Measurements from ENCODE around the gene FSTL4. TPM values are rescaled to one million over a fixed set of nuclear protein-coding genes. Genes with fewer than 3 reads are reported as not detected.

The FSTL4 gene
- total and polyA plus RNA-seq, 8 donors: 0.11 to 2.9 (median 0.22) TPM

GRCh38 chr5:133196441-133197085 lies 415.8 kb downstream of the FSTL4 start:
- no peak for ATAC-seq
- TF ChIP-seq, protein P1, sequence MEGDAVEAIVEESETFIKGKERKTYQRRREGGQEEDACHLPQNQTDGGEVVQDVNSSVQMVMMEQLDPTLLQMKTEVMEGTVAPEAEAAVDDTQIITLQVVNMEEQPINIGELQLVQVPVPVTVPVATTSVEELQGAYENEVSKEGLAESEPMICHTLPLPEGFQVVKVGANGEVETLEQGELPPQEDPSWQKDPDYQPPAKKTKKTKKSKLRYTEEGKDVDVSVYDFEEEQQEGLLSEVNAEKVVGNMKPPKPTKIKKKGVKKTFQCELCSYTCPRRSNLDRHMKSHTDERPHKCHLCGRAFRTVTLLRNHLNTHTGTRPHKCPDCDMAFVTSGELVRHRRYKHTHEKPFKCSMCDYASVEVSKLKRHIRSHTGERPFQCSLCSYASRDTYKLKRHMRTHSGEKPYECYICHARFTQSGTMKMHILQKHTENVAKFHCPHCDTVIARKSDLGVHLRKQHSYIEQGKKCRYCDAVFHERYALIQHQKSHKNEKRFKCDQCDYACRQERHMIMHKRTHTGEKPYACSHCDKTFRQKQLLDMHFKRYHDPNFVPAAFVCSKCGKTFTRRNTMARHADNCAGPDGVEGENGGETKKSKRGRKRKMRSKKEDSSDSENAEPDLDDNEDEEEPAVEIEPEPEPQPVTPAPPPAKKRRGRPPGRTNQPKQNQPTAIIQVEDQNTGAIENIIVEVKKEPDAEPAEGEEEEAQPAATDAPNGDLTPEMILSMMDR (IDR thresholded peaks at IDR 0.05): no peak
- no peak overlapping the region for H3K27ac ChIP-seq
- no peaks in the 10 kb centered on the region for H3K4me1 ChIP-seq
- intact Hi-C loops (cut with DNase I): no loop called here
- no peak for DNase-seq
- no peak overlapping the region for H3K4me3 ChIP-seq
- H3K27me3 ChIP-seq: peaks cover 0 to 11% of the 10 kb centered on the region in 2 donors
- no peaks in the 10 kb centered on the region for H3K36me3 ChIP-seq
- H3K9me3 ChIP-seq: no peaks in the 10 kb centered on the region

GRCh38 chr5:133195250-133195649 lies 417.1 kb downstream of the FSTL4 start:
- Histone ChIP-seq H3K36me3 (no peaks in the 10 kb centered on the region), H3K4me3 (no peak overlapping the region), H3K4me1 (no peaks in the 10 kb centered on the region), H3K9me3 (no peaks in the 10 kb centered on the region), H3K27ac (no peak overlapping the region), H3K27me3 (peaks cover 0 to 11% of the 10 kb centered on the region in 2 donors)
- DNase-seq (no peak), ATAC-seq (no peak)
- TF ChIP-seq, protein P1 (IDR thresholded peaks at IDR 0.05): no peak
- intact Hi-C loops (cut with DNase I): no loop called here

GRCh38 chr5:133193794-133194193 lies 418.5 kb downstream of the FSTL4 start:
- TF ChIP-seq, protein P1 (IDR thresholded peaks at IDR 0.05): no peak
- Histone ChIP-seq H3K4me3 (no peak overlapping the region), H3K4me1 (no peaks in the 10 kb centered on the region), H3K27me3 (peaks cover 0 to 5% of the 10 kb centered on the region in 2 donors), H3K9me3 (no peaks in the 10 kb centered on the region), H3K27ac (no peak overlapping the region), H3K36me3 (no peaks in the 10 kb centered on the region)
- intact Hi-C loops (cut with DNase I): no loop called here
- DNase-seq: no peak
- no peak for ATAC-seq

- Histone ChIP-seq H3K36me3 (no peaks in the 10 kb centered on the region), H3K27ac (no peak overlapping the region), H3K4me1 (no peaks in the 10 kb centered on the region), H3K27me3 (peaks cover 0 to 5% of the 10 kb centered on the region in 2 donors), H3K9me3 (no peaks in the 10 kb centered on the region), H3K4me3 (no peak overlapping the region)
- intact Hi-C loops (cut with DNase I): no loop called here
- DNase-seq: no peak
- TF ChIP-seq, protein P1 (IDR thresholded peaks at IDR 0.05): no peak
- no peak for ATAC-seq
Observed at GRCh38 chr5:133192716-133193115, 419.6 kb downstream of the FSTL4 start.

DNA sequence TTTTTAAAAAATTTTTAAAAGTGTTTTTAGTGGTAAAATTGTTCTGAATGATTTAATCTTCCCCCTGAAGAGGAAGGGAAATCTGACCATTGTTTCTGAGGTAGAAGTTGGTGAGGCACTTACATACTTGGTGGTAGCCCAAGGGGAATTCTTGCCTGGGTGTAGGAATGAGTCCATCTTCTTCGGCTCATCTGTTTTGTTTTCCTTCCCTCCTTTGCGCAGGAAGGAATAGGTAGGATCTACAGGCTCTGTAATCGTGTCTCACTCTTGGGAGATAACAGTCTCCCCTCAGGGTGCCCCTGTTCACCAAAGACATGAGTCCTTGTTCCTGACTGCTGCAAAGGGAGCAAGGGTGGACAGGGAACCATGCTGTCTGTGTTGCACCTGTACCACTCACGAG lies 422.5 kb downstream of the FSTL4 start:
- no peaks in the 10 kb centered on the region for H3K36me3 ChIP-seq
- H3K27me3 ChIP-seq: peaks cover 0 to 5% of the 10 kb centered on the region in 2 donors
- TF ChIP-seq, protein P1 (IDR thresholded peaks at IDR 0.05): no peak
- no peak overlapping the region for H3K27ac ChIP-seq
- intact Hi-C loops (cut with DNase I): no loop called here
- DNase-seq (no peak), ATAC-seq (no peak)
- H3K4me1 ChIP-seq: no peaks in the 10 kb centered on the region
- H3K4me3 ChIP-seq: no peak overlapping the region
- H3K9me3 ChIP-seq: no peaks in the 10 kb centered on the region
